ENCODE results near the gene CD79B. TPM values are rescaled to one million over a fixed set of nuclear protein-coding genes. Genes with fewer than 3 reads are reported as not detected.
A peak's percentile ranks its signal among the peaks of the same experiment; 100 is the strongest.

CD79B gene
- total RNA-seq, 1 donor from 2014 or later = 0.25 TPM

- no peaks in the 10 kb centered on the region for H3K4me1 ChIP-seq (ENCODE audit: insufficient read depth, low read length)
- no peaks in the 10 kb centered on the region for H3K4me1 Mint-ChIP-seq (ENCODE audit: low read depth, unreplicated experiment)
- H3K36me3 Mint-ChIP-seq (ENCODE audit: low read depth, unreplicated experiment) = no peaks in the 10 kb centered on the region
- FAIRE-seq (no peak), DNase-seq (ENCODE audit: low read depth) (no peak)
- H4K20me1 ChIP-seq (ENCODE audit: insufficient read depth, low read length) = no peaks in the 10 kb centered on the region
- H3K27me3 ChIP-seq (ENCODE audit: insufficient read depth, low read length) = no peaks in the 10 kb centered on the region
- H3K79me2 ChIP-seq (ENCODE audit: insufficient read depth, low read length) = no peaks in the 10 kb centered on the region
- H3K4me3 Mint-ChIP-seq (ENCODE audit: unreplicated experiment) = no peak overlapping the region
- H3K27ac Mint-ChIP-seq (ENCODE audit: unreplicated experiment) = no peak overlapping the region
- H3K9me3 ChIP-seq (ENCODE audit: insufficient read depth, low read depth, low read length) = no peaks in the 10 kb centered on the region
- H3K27ac ChIP-seq (ENCODE audit: low read depth, low read length) = no peak overlapping the region
- no peak overlapping the region for H3K4me3 ChIP-seq (ENCODE audit: insufficient read depth, low read depth, low read length)
- TF ChIP-seq EZH2 (IDR thresholded peaks at IDR 0.05; ENCODE audit: insufficient read depth, low read length) (no peak), CTCF (IDR thresholded peaks at IDR 0.05; ENCODE audit: insufficient read depth, low read depth, low read length) (peak; percentile 28)
- no peak overlapping the region for H3K9ac ChIP-seq (ENCODE audit: low read length)
- H3K9me3 Mint-ChIP-seq (ENCODE audit: unreplicated experiment) = peaks cover 3% of the 10 kb centered on the region
- H3K4me2 ChIP-seq (ENCODE audit: low read length) = no peak overlapping the region
- no peaks in the 10 kb centered on the region for H3K36me3 ChIP-seq (ENCODE audit: insufficient read depth, low read length)
- H2AFZ ChIP-seq (ENCODE audit: low read depth, low read length) = no peak overlapping the region
- H3K27me3 Mint-ChIP-seq (ENCODE audit: low read depth, unreplicated experiment) = peaks cover 22% of the 10 kb centered on the region
These were observed 14.6 kb upstream of the CD79B start for GRCh38 chr17:63946440-63947363.

GRCh38 chr17:63945784-63946439 lies 13.8 kb upstream of the CD79B start:
- H3K36me3 Mint-ChIP-seq (ENCODE audit: low read depth, unreplicated experiment) = no peaks in the 10 kb centered on the region
- H2AFZ ChIP-seq (ENCODE audit: low read depth, low read length) = no peak overlapping the region
- FAIRE-seq = no peak

More at GRCh38 chr17:63945784-63946439, 13.8 kb upstream of the CD79B start:
- Mint-ChIP-seq H3K4me1 (ENCODE audit: low read depth, unreplicated experiment) (no peaks in the 10 kb centered on the region), H3K9me3 (ENCODE audit: unreplicated experiment) (peaks cover 3% of the 10 kb centered on the region), H3K4me3 (ENCODE audit: unreplicated experiment) (no peak overlapping the region), H3K27ac (ENCODE audit: unreplicated experiment) (peak overlapping the region; percentile 18), H3K27me3 (ENCODE audit: low read depth, unreplicated experiment) (peaks cover 23% of the 10 kb centered on the region)
- no peaks in the 10 kb centered on the region for H3K4me1 ChIP-seq (ENCODE audit: insufficient read depth, low read length)
- no peaks in the 10 kb centered on the region for H4K20me1 ChIP-seq (ENCODE audit: insufficient read depth, low read length)
- no peak overlapping the region for H3K9ac ChIP-seq (ENCODE audit: low read length)
- DNase-seq (ENCODE audit: low read depth) = no peak
- no peak overlapping the region for H3K4me3 ChIP-seq (ENCODE audit: insufficient read depth, low read depth, low read length)
- H3K4me2 ChIP-seq (ENCODE audit: low read length) = no peak overlapping the region
- no peaks in the 10 kb centered on the region for H3K36me3 ChIP-seq (ENCODE audit: insufficient read depth, low read length)
- H3K27me3 ChIP-seq (ENCODE audit: insufficient read depth, low read length) = no peaks in the 10 kb centered on the region
- H3K9me3 ChIP-seq (ENCODE audit: insufficient read depth, low read depth, low read length) = no peaks in the 10 kb centered on the region
- no peak overlapping the region for H3K27ac ChIP-seq (ENCODE audit: low read depth, low read length)
- no peaks in the 10 kb centered on the region for H3K79me2 ChIP-seq (ENCODE audit: insufficient read depth, low read length)
- no peak for TF ChIP-seq CTCF (IDR thresholded peaks at IDR 0.05; ENCODE audit: insufficient read depth, low read depth, low read length)
- no peak for TF ChIP-seq EZH2 (IDR thresholded peaks at IDR 0.05; ENCODE audit: insufficient read depth, low read length)

All from astrocyte (in vitro differentiated cells and primary cell).